B cell (primary cell): Measurements from ENCODE around the gene PYM1. TPM values are rescaled to one million over a fixed set of nuclear protein-coding genes. Genes with fewer than 3 reads are reported as not detected.

Experiments used
- ATAC-seq: fragments of 200-7000 bp; cut with Tn5 transposase; one replicate; pipeline ENCODE4 v1.10.0; 2021; ENCODE audit warnings: low read depth, mild to moderate bottlenecking, moderate number of reproducible peaks, moderate library complexity
- CTCF ChIA-PET: fragments of 350-600 bp; sonication (Branson Sonifier 250); formaldehyde crosslinking; loops from one replicate; lab custom pipeline; 2021; ENCODE audit warnings: antibody characterized with exemption, inconsistent platforms; lab: Charles Lee
- POLR2A ChIA-PET: fragments of 350-600 bp; sonication (Branson Sonifier 250); formaldehyde crosslinking; loops from one replicate; lab custom pipeline; 2021; ENCODE audit warnings: antibody characterized with exemption; lab: Charles Lee
- DNase-seq: peaks from one replicate; pipeline ENCODE4 v3.0.0; 2013
- H2AFZ ChIP-seq: 2 replicates; pipeline ENCODE4 v1.6.1; 2012; ENCODE audit warnings: mild to moderate bottlenecking, low read depth, low read length; ENCODE audit not compliant: insufficient read depth, poor library complexity, severe bottlenecking
- H3K27ac ChIP-seq, 2 donors: 1 replicate in 1 of 2; 2 replicates in 1 of 2; pipeline ENCODE4 v1.5.1; 2012 to 2013; ENCODE audit warnings: low read length in 2 of 2, mild to moderate bottlenecking in 2 of 2, moderate library complexity in 1 of 2
- H3K27me3 ChIP-seq, 4 experiments: fragments of 200-600 bp in 1 of 4; sonication (generic) in 1 of 4; replicated peaks in 1 of 4; 1 replicate in 2 of 4; 2 replicates in 2 of 4; pipeline versions ENCODE4 v1.6.1 to v1.7.0; 2013 to 2016; ENCODE audit warnings: low read length in 3 of 4, mild to moderate bottlenecking in 2 of 4, mixed read lengths in 1 of 4, moderate library complexity in 1 of 4; ENCODE audit not compliant: insufficient read depth in 4 of 4, control insufficient read depth in 3 of 4; ENCODE audit errors: control extremely low read depth in 1 of 4
- H3K36me3 ChIP-seq, 2 experiments: replicated peaks in 1 of 2; 1 replicate in 1 of 2; 2 replicates in 1 of 2; pipeline versions ENCODE4 v1.6.1 to v1.7.1; 2013; ENCODE audit warnings: low read length in 1 of 2; ENCODE audit not compliant: insufficient read depth in 2 of 2, control insufficient read depth in 1 of 2; ENCODE audit errors: control extremely low read depth in 1 of 2, extremely low read depth in 1 of 2
- H3K4me1 ChIP-seq, 2 donors: fragments of 200-600 bp in 1 of 2; sonication (generic) in 1 of 2; 1 replicate in 1 of 2; 2 replicates in 1 of 2; pipeline versions ENCODE4 v1.5.1 to v1.6.1; 2013 to 2017; ENCODE audit warnings: low read length in 2 of 2; ENCODE audit not compliant: control insufficient read depth in 2 of 2, insufficient read depth in 2 of 2
- H3K4me2 ChIP-seq: replicated peaks from 2 replicates; pipeline ENCODE3; 2012; ENCODE audit warnings: mild to moderate bottlenecking, low read depth, low read length; ENCODE audit not compliant: poor library complexity, severe bottlenecking
- H3K4me3 ChIP-seq, 5 experiments: fragments of 200-600 bp in 1 of 5; sonication (generic) in 1 of 5; 1 replicate in 3 of 5; 2 replicates in 2 of 5; pipeline versions ENCODE4 v1.5.1 to v1.7.0; 2011 to 2016; ENCODE audit warnings: low read length in 4 of 5, mild to moderate bottlenecking in 4 of 5, low read depth in 2 of 5, control low read depth in 1 of 5, moderate library complexity in 1 of 5; ENCODE audit not compliant: insufficient read depth in 1 of 5; ENCODE audit errors: control extremely low read depth in 1 of 5, extremely low read depth in 1 of 5
- H3K79me2 ChIP-seq: fragments of 200-600 bp; sonication (generic); one replicate; pipeline ENCODE4 v1.6.0; 2016; ENCODE audit warnings: low read length; ENCODE audit not compliant: control insufficient read depth, insufficient read depth
- H3K9ac ChIP-seq: fragments of 200-600 bp; sonication (generic); 2 replicates; pipeline ENCODE4 v1.6.1; 2017; ENCODE audit warnings: mild to moderate bottlenecking, low read length, moderate library complexity
- H3K9me3 ChIP-seq, 3 donors: one replicate each; pipeline versions ENCODE4 v1.6.1 to v1.7.1; 2013; ENCODE audit warnings: low read length in 2 of 3; ENCODE audit not compliant: control insufficient read depth in 2 of 3, insufficient read depth in 1 of 3; ENCODE audit errors: control extremely low read depth in 1 of 3
- H4K20me1 ChIP-seq: 2 replicates; pipeline ENCODE4 v1.6.0; 2012; ENCODE audit warnings: mild to moderate bottlenecking, low read length; ENCODE audit not compliant: insufficient read depth, control insufficient read depth, poor library complexity, severe bottlenecking
- H3K27ac Mint-ChIP-seq: one replicate; pipeline ENCODE4 v1.8.0; 2021; ENCODE audit warnings: mixed read lengths
- H3K27me3 Mint-ChIP-seq: one replicate; pipeline ENCODE4 v1.8.0; 2021; ENCODE audit warnings: mixed read lengths
- H3K4me1 Mint-ChIP-seq: one replicate; pipeline ENCODE4 v1.8.0; 2021; ENCODE audit warnings: mixed read lengths
- H3K4me3 Mint-ChIP-seq: one replicate; pipeline ENCODE4 v1.8.0; 2021; ENCODE audit warnings: mixed read lengths
- H3K9me3 Mint-ChIP-seq: one replicate; pipeline ENCODE4 v1.8.0; 2022; ENCODE audit warnings: mixed read lengths; ENCODE audit not compliant: insufficient read depth
- EZH2 ChIP-seq: IDR thresholded peaks from 2 replicates; pipeline ENCODE4 v1.6.1; 2012; ENCODE audit warnings: borderline replicate concordance, low read depth, mild to moderate bottlenecking, moderate library complexity, low read length; ENCODE audit not compliant: insufficient read depth, poor library complexity, severe bottlenecking
- WGBS: methylation state at CpG from one replicate; pipeline ENCODE4 v1.1.5; 2013; ENCODE audit warnings: missing lambda C conversion rate; ENCODE audit not compliant: insufficient coverage; 5-methylcytosine and 5-hydroxymethylcytosine counted together
- intact Hi-C: fragments of 100-400 bp; cut with micrococcal nuclease; formaldehyde crosslinking; loops from one replicate; pipeline ENCODE4 v1.10.0; 2022
- polyA plus RNA-seq: library from polyadenylated mRNA; depleted of rRNA; stranded (reverse); fragments of >200 nt; gene quantifications from 2 replicates; pipeline ENCODE4 v1.2.3, GENCODE V29; 2012
- total RNA-seq, 2 donors: library from RNA; stranded (reverse); fragments of 120-200 nt in 1 of 2; gene quantifications; 1 replicate in 1 of 2; 2 replicates in 1 of 2; pipeline versions ENCODE4 v1.2.3 to v1.2.4, GENCODE V29; 2013 to 2022
- TF ChIP-seq, protein P1 (sequence below): fragments of 200-600 bp; IDR thresholded peaks from one replicate; pipeline ENCODE4 v1.8.0; 2022; ENCODE audit warnings: antibody characterized with exemption, mild to moderate bottlenecking

The PYM1 gene
- total and polyA plus RNA-seq, 2 donors (not counting 1 experiment from before 2014, with no cell fraction given) = 22.5 to 39.2 TPM

DNA sequence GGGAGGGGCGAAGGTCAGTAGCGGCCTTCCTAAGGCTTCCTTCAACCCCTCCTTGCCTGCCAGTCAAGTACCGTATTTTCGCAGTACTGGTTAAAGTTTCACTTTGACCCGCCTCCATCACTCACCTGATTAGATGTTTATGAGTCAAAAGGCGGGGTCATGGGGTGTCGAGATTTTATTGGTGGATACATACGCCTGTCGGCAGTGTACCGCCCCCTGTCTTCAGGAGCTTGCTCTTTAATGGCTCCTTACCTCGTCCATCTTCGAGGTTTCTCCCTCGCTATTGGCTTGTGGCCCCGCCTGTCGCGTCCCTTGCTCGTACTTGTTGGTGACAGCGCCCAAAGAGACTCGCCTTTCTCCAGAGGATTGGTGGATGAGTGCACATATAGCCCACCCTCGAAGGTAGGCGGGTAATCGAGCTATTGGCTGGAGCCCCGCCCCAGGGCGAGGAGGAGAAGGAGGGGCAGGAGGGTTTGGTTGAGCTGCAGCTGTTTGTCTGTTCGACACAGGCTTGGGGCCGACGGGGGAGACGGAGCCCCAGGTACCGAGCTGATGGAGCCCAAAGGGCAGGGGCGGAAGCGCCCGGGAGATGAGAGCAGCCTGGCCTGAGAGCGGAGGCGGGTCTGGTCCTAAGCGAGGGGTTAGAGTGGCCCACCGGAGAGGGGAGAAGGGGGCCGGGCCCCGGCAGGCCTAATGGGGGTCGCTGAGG is 46.1 kb upstream of the PYM1 start, which contains the start of gene RAB5B:
TSS of gene RAB5B (plus strand) at position 480 of the 709 bp plus-strand sequence. CDS start 12,883 bp downstream, outside the sequence.
- H3K9me3 Mint-ChIP-seq = no peaks in the 10 kb centered on the region
- H3K27me3 Mint-ChIP-seq = no peaks in the 10 kb centered on the region
- H3K4me3 Mint-ChIP-seq = no peak within 1 kb of the TSS
- Histone ChIP-seq H3K27me3 (no peaks in the 10 kb centered on the region), H2AFZ (peak within 1 kb of the TSS; percentile 90), H3K4me1 (peaks cover 17% of the 10 kb centered on the region in 2 donors), H3K27ac (peak within 1 kb of the TSS; percentile 85 to 96), H3K79me2 (peaks cover 51% of the 10 kb centered on the region), H3K4me3 (peak within 1 kb of the TSS; percentile 77 to 99 (median 90)), H3K9me3 (no peaks in the 10 kb centered on the region), H3K36me3 (no peaks in the 10 kb centered on the region), H3K4me2 (peak within 1 kb of the TSS; percentile 89), H3K9ac (peak within 1 kb of the TSS; percentile 95), H4K20me1 (peaks cover 22% of the 10 kb centered on the region)
- WGBS = 0% methylated on average over 32 of the region's 39 CpGs
- ChIA-PET CTCF (interaction anchor here (0.5 to 3.3 kb wide), 15 partner anchors 9 to 663 kb away, joined by 3 to 33 read pairs (median 4); partner anchors contain the start of genes DNAJC14, SUOX and ZC3H10), POLR2A (interaction anchor here (0.5 to 1.8 kb wide), 23 partner anchors 9 to 1475 kb away, joined by 3 to 11 read pairs (median 4); partner anchors contain the start of genes BAZ2A, BLOC1S1, ORMDL2 and PA2G4)
- peaks cover 13% of the 10 kb centered on the region for H3K4me1 Mint-ChIP-seq
- TF ChIP-seq, protein P1, sequence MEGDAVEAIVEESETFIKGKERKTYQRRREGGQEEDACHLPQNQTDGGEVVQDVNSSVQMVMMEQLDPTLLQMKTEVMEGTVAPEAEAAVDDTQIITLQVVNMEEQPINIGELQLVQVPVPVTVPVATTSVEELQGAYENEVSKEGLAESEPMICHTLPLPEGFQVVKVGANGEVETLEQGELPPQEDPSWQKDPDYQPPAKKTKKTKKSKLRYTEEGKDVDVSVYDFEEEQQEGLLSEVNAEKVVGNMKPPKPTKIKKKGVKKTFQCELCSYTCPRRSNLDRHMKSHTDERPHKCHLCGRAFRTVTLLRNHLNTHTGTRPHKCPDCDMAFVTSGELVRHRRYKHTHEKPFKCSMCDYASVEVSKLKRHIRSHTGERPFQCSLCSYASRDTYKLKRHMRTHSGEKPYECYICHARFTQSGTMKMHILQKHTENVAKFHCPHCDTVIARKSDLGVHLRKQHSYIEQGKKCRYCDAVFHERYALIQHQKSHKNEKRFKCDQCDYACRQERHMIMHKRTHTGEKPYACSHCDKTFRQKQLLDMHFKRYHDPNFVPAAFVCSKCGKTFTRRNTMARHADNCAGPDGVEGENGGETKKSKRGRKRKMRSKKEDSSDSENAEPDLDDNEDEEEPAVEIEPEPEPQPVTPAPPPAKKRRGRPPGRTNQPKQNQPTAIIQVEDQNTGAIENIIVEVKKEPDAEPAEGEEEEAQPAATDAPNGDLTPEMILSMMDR = no peak
- TF ChIP-seq EZH2 = no peak
- intact Hi-C loops = loop anchor here (1.0 to 5.0 kb wide), 12 partner anchors 7 to 664 kb away; partner anchors contain the start of genes BLOC1S1, CDK2, DNAJC14 and ORMDL2
- H3K27ac Mint-ChIP-seq = no peak within 1 kb of the TSS
- DNase-seq (peak; percentile 99), ATAC-seq (peak; percentile 87)
